H1 (cell line): ENCODE results near the gene TTC6. TPM values are rescaled to one million over a fixed set of nuclear protein-coding genes. Genes with fewer than 3 reads are reported as not detected.

Experiments
- HDAC2 ChIP-seq, 2 experiments: fragments of 300-600 bp in 1 of 2; sonication (generic) in 1 of 2; IDR thresholded peaks; 2 replicates each; pipeline ENCODE4 v1.6.1; 2011 to 2012; ENCODE audit warnings: low read depth in 2 of 2, low read length in 2 of 2, mild to moderate bottlenecking in 2 of 2, moderate library complexity in 2 of 2, borderline replicate concordance in 1 of 2, inconsistent platforms in 1 of 2
- JUND ChIP-seq: IDR thresholded peaks from 2 replicates; pipeline ENCODE4 v1.6.1; 2011; ENCODE audit warnings: mild to moderate bottlenecking, improper control_type of control experiment, low read length
- RAD21 ChIP-seq, 2 experiments: IDR thresholded peaks in 1 of 2; conservative IDR thresholded peaks in 1 of 2; 2 replicates each; pipeline ENCODE4 v1.6.1; 2011; ENCODE audit warnings: low read depth in 2 of 2, low read length in 2 of 2, improper control_type of control experiment in 1 of 2, inconsistent platforms in 1 of 2, mild to moderate bottlenecking in 1 of 2, moderate library complexity in 1 of 2
- RNF2 ChIP-seq: fragments of 200-900, 300-1000 bp; sonication (generic); IDR thresholded peaks from 2 replicates; pipeline ENCODE4 v1.7.1; 2016; ENCODE audit warnings: borderline replicate concordance, low read depth, mild to moderate bottlenecking, antibody characterized with exemption, low read length; ENCODE audit not compliant: poor library complexity, severe bottlenecking; ENCODE audit errors: missing control alignments
- polyA plus RNA-seq, 7 experiments: library from polyadenylated mRNA; depleted of rRNA in 3 of 7; stranded (reverse) in 5 of 7; unstranded in 2 of 7; fragments of >200 nt in 5 of 7; fragments of 200-250 nt in 2 of 7; gene quantifications; 1 replicate in 5 of 7; 2 replicates in 1 of 7; 4 replicates in 1 of 7; pipeline versions ENCODE4 v1.2.1 to v1.2.3, GENCODE V29; 2011 to 2013; ENCODE audit warnings: missing spikeins in 2 of 7, mixed read lengths in 2 of 7
- total RNA-seq: library from RNA; stranded (reverse); fragmentation: NEBNext Ultra II Directional; extraction: Animal tissue kit (Norgen Biotek cat#: 25700); gene quantifications from 2 replicates; pipeline ENCODE4 v1.2.1, GENCODE V29; 2021
- TF ChIP-seq, protein P1 (sequence below): IDR thresholded peaks from 2 replicates; pipeline ENCODE4 v1.6.1; 2011; ENCODE audit warnings: low read length, improper control_type of control experiment

The TTC6 gene
- total and polyA plus RNA-seq, 2 of the 8 experiments (the other 6 are each of a cell fraction or from before 2014, with no cell fraction given), result 0.02 TPM; not detected in 1

DNA sequence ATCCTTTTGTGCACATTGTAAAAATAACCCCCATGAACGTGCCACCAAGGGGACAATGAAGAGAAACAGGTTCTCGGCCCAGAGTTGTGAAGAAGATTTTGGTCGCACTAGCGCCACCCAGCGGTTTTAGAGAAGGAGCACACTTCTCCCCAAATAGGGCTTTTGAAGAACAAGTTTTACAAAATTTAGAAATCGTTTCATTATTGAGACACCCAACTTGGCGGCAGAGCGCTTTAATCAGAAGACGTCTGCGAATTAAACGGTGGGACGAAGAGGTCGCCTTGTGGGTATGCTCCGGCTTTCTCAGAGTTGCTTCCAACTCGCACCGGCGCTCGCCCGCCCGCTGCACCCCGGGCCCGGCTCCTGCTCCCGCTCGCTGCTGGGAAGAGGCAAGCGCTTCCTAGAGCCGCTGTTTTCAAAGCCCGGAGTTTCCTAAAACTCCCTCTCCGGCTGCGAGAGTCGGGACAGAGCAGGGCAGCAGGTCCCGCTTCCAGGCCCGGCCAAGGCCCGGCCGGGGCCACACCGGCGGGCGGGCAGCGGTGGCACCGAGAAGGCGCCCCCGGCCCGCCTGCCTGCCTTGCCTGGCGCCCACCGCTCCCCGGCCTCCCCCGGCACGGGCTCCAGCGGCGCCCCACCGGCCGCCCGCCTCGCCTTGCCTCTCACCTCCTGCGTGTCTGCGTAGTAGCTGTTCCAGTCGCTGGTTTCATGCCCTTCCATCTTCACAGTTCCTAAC is 1.0 kb upstream of the TTC6 start (continued):
- peak; percentile 68 for TF ChIP-seq RNF2
- TF ChIP-seq, protein P1, sequence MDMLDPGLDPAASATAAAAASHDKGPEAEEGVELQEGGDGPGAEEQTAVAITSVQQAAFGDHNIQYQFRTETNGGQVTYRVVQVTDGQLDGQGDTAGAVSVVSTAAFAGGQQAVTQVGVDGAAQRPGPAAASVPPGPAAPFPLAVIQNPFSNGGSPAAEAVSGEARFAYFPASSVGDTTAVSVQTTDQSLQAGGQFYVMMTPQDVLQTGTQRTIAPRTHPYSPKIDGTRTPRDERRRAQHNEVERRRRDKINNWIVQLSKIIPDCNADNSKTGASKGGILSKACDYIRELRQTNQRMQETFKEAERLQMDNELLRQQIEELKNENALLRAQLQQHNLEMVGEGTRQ, result no peak
- no peak for TF ChIP-seq JUND
- peak; percentile 57 to 67 for TF ChIP-seq RAD21 (IDR thresholded peaks at IDR 0.05 in 1 of 2, conservative IDR thresholded peaks at IDR 0.05 in 1 of 2; ENCODE audit: low read depth in 2 of 2, low read length in 2 of 2)
- no peak for TF ChIP-seq HDAC2 (IDR thresholded peaks at IDR 0.05; ENCODE audit: borderline replicate concordance in 1 of 2, low read depth in 2 of 2, low read length in 2 of 2)
